ENCODE measurements around the gene ABHD6. TPM values are rescaled to one million over a fixed set of nuclear protein-coding genes. Genes with fewer than 3 reads are reported as not detected.
A peak's percentile ranks its signal among the peaks of the same experiment; 100 is the strongest.

ABHD6 gene
- total RNA-seq, 1 experiment from 2014 or later = 7.0 TPM

DNA sequence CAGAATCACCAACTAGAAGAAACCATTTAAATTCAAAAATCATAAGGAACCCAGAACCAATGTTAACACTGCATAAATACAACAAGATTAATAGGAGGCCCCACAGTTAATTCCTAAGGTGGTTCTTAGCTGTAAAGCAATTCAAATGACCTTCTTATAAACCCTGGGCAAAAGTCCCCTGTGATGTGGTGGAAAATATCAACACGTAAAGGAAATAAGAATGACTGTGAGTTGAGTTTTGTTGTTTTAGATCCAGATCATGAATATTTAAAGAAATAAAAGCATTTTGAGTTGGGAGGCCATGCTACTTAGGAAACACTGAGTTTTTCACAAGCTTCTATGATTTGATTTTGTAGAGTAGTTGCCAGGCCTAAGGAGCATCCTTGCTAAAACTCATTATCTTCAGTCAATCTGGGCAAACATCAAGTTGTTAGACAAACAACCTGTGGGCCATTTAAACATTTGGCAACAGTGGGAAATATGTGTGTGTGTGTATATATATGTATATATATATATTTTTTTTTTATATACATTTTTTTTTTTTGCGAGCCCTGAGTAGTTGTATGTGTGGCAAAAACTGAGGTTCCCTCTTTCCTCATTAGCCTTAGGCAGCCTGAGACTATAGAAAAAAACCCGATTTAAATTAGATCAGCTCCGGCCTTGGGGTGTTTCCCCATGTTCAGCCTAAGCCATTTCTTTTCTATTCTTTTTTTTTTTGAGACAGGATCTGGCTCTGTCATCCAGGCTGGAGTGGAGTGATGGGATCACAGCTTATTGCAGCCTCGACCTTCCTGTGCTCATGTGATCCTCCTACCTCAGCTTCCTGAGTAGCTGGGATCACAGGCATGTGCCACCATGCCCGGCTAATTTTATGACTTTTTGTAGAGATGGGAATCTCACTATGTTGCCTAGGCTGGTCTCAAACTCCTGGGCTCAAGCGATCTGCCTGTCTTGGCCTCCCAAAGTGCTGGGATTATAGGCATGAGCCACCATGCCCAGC lies 87.1 kb downstream of the ABHD6 start:
- Histone ChIP-seq H3K27me3 (ENCODE audit: control insufficient read depth, insufficient read depth, low read length) (no peaks in the 10 kb centered on the region), H3K4me3 (ENCODE audit: insufficient read depth, low read depth, low read length) (no peak overlapping the region), H3K36me3 (replicated peaks; ENCODE audit: control insufficient read depth, insufficient read depth, low read length) (no peaks in the 10 kb centered on the region)
- DNase-seq = no peak

DNA sequence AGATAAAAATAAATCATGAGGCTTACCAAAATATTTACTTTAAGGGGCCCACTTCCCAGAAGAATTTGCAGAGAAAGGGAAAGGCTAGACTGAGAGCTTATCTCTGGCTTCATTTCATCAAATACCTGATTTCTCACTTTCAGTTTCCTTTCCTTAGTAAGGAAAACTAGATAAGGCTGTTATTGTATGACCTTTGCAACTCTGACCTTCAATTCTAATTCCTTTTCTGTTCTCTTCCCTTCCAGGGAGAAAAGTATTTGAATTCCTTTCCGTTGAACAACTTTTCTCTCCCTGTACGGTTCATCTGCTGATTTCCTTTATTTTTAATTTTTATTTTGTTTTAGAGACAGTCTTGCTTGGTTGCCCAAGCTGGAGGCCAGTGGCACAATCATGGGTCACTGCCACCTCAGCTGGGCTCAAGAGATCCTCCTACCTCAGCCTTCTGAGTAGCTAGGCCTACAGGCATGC lies 88.0 kb downstream of the ABHD6 start:
- DNase-seq = no peak
- Histone ChIP-seq H3K4me3 (ENCODE audit: insufficient read depth, low read depth, low read length) (no peak overlapping the region), H3K36me3 (replicated peaks; ENCODE audit: control insufficient read depth, insufficient read depth, low read length) (no peaks in the 10 kb centered on the region), H3K27me3 (ENCODE audit: control insufficient read depth, insufficient read depth, low read length) (no peaks in the 10 kb centered on the region)

DNA sequence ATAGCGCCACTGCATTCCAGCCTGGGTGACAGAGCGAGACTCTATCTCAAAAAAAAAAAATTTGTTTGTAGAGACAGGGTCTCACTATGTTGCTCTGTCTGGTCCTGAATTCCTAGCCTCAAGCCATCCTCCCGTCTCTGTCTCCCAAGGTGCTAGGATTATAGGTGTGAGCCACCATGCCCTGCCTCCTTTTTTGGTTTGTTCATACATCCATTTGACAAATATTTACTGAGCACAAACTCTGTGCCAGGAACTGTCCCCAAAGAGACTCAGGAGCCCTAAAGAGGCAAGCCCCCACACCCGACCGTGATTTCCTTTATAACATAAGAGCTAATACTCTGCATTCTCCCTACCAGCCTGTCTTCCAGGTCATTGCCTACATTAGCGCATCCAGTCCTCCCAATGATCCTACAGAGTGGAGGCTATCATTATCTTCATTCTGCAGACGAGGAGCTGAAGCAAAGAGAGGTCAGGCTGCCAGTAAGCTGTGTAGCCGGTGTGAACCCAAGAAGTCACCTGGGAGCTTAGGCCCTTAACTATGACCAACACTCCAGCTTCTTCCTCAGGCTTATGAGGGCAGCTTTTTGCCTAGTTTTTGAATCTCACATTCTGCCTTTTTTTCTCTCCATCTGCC lies 88.8 kb downstream of the ABHD6 start:
- Histone ChIP-seq H3K27me3 (ENCODE audit: control insufficient read depth, insufficient read depth, low read length) (no peaks in the 10 kb centered on the region), H3K4me3 (ENCODE audit: insufficient read depth, low read depth, low read length) (no peak overlapping the region), H3K36me3 (replicated peaks; ENCODE audit: control insufficient read depth, insufficient read depth, low read length) (no peaks in the 10 kb centered on the region)
- no peak for DNase-seq

DNA sequence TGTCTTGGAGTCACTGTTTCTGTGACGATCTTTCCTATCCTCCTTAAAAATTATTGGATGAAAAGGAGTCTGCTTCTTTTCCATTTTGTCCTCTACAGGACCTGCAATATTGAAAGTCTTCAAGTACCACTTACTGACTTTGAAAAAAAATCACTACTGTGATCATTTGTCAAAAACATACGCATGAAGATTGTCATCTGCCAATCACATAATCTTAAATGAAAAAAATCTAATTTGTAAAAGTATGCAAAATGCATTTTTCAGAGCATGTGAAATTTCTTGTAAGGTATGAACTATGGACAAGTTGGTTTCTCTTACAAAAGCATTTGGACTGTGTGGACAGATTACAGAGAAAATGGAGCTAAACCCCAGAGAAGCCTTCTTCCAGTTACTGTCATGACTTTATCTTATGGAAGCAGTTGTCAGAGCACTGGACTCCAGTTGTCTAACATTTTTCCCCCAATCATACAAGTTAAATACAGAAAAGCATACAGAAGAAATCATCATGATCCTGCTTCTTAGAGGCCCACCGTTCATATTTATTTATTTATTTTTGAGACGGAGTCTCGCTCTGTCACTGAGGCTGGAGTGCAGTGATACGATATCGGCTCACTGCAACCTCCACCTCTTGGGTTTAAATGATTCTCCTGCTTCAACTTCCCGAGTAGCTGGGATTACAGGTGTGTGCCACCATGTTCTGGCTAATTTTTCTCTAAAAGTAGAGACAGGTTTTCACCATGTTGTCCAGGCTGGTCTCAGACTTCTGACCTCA lies 91.7 kb downstream of the ABHD6 start:
- no peak for DNase-seq
- H3K27me3 ChIP-seq (ENCODE audit: control insufficient read depth, insufficient read depth, low read length) = peaks cover 11% of the 10 kb centered on the region; the same call in 1 of the 2 replicates
- H3K36me3 ChIP-seq (replicated peaks; ENCODE audit: control insufficient read depth, insufficient read depth, low read length) = no peaks in the 10 kb centered on the region
- H3K4me3 ChIP-seq (ENCODE audit: insufficient read depth, low read depth, low read length) = no peak overlapping the region

DNA sequence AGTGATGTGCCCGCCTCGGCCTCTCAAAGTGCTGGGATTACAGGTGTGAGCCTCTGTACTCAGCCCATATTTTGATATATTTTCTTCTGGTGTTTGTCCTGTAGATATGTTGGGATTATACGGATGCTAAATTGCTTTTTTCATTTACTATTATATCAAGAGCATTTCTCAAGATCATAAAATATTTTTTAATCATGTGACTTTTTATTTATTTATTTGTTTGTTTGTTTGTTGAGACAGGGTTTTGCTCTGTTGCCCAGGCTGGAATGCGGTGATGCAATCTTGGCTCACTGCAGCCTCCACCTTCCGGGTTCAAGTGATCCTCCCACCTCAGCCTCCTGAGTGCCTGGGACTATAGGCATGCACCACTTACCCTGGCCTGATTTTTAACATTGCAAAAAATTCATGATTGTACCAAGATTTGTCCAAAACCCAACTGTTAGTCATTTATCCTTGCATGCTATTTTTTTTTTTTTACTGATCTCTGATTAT lies 92.4 kb downstream of the ABHD6 start:
- Histone ChIP-seq H3K27me3 (ENCODE audit: control insufficient read depth, insufficient read depth, low read length) (peaks cover 11% of the 10 kb centered on the region; the same call in 1 of the 2 replicates), H3K36me3 (replicated peaks; ENCODE audit: control insufficient read depth, insufficient read depth, low read length) (no peaks in the 10 kb centered on the region), H3K4me3 (ENCODE audit: insufficient read depth, low read depth, low read length) (no peak overlapping the region)
- no peak for DNase-seq

DNA sequence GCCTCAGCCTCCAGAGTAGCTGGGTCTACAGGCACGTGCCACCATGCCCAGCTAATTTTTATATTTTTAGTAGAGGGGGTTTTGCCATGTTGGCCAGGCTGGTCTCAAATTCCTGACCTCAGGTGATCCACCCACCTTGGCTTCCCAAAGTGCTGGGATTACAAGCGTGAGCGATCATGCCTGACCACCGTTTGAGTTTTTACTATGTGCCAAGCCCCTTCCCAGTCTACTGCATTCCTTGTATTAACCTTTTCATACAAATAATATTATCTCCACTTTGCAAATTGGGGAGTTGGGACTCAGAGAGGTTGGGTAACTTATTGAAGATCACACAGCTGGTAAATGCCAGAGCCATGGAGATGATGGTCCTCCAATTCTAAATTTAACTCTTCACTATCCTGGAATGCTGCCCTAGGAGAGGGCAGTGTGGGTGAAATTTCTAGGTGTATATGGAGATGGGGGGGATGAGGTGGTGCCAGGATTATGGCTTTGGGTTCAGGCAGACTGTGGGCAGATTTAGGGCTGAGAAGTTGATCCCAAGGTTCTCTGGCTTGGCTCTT lies 94.1 kb downstream of the ABHD6 start:
- Histone ChIP-seq H3K36me3 (replicated peaks; ENCODE audit: control insufficient read depth, insufficient read depth, low read length) (no peaks in the 10 kb centered on the region), H3K27me3 (ENCODE audit: control insufficient read depth, insufficient read depth, low read length) (peaks cover 11% of the 10 kb centered on the region; the same call in 1 of the 2 replicates), H3K4me3 (ENCODE audit: insufficient read depth, low read depth, low read length) (no peak overlapping the region)
- no peak for DNase-seq

DNA sequence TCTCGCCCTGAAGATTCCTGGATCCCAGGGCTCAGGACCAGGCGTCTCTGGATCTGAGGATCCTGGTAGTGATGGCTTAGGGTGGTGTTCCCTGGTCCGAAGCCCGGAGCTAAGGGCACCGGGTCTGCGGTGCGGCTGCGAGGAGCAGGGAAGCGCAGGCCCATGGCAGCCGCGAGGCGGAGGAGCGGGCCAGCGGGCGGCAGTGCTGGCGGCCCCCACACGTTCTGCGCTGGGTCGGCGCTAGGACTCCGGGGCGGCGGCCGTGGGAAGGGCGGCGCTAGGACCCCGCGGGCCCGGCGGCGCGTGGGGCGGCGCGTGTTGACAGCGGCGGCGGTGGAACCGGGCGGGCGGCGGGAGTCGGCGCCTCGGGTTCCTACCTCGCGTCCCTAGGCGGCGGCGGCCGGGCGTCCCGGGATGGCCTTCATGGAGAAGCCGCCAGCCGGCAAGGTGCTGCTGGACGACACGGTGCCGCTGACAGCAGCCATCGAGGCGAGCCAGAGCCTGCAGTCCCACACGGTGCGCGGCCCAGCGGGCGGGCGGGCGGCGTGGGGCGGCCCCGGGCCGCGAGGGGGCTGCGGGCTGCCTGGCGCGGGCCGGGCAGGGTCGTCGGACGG lies 95.1 kb downstream of the ABHD6 start, which contains the start of gene PXK:
Gene PXK, plus strand, starts transcription at position 318 of the 614 bp plus-strand sequence. Its CDS starts 97 bp downstream, at position 415.
- H3K36me3 ChIP-seq (replicated peaks; ENCODE audit: control insufficient read depth, insufficient read depth, low read length) = no peaks in the 10 kb centered on the region
- H3K4me3 ChIP-seq (ENCODE audit: insufficient read depth, low read depth, low read length) = peak within 1 kb of the TSS; percentile 58
- H3K27me3 ChIP-seq (ENCODE audit: control insufficient read depth, insufficient read depth, low read length) = peaks cover 11% of the 10 kb centered on the region; the same call in 1 of the 2 replicates
- DNase-seq = peak; percentile 88

DNA sequence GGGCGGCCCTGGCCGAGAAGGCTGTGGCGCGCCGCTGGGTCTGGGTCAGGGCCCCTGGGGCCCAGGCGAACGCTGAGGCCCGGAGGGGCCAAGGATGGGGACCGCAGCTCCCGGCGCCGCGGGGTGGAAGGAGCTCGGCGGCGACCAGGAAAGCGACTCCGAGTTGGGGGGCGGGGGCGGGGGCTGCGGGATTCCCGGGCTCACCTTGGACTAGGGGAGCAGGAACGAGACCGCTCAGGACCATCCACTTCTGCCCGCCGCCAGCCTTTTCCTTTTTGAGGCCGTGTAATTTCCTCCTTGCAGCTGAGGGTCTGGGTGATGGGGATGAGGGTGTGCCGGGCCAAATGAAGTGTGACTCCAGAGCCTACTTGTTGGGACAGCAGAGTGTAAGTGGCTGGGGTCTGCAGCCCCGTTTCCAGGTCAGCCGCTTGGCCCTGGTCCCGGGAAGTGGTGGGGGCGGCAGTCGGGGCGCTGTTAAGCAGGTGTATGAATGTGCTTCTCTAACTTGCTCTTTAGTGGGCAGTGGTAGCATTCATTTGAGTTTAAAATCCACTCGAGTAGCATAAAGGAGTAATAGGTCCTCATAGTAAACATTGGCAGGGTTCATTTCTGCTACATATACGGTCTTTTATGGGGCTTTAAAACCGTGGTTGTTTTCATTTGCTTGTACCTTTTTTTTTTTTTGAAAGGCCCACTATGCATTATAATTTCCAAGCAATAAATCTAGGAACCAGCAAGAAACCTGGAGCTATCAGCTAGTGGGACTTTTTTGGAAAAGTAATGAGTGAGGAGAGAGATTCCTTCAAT lies 95.8 kb downstream of the ABHD6 start:
- Histone ChIP-seq H3K36me3 (replicated peaks; ENCODE audit: control insufficient read depth, insufficient read depth, low read length) (no peaks in the 10 kb centered on the region), H3K27me3 (ENCODE audit: control insufficient read depth, insufficient read depth, low read length) (peaks cover 11% of the 10 kb centered on the region; the same call in 1 of the 2 replicates), H3K4me3 (ENCODE audit: insufficient read depth, low read depth, low read length) (peak overlapping the region; percentile 58)
- DNase-seq = peak; percentile 83

DNA sequence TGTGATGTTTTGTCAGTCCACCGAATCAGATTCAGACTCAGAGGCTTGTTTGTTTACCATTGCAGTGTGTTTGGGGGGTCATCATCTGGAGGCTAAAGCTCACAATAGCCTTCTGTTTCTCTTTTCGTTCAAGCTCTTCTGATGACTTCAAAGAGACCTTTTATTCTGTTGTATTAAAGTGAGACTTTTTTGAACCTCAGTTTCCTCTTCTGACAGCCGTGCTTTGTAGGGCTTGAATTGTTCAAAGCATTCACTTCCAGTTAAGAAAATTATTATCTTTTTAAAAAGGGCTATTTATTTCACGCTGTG lies 96.4 kb downstream of the ABHD6 start:
- Histone ChIP-seq H3K4me3 (ENCODE audit: insufficient read depth, low read depth, low read length) (no peak overlapping the region), H3K36me3 (replicated peaks; ENCODE audit: control insufficient read depth, insufficient read depth, low read length) (no peaks in the 10 kb centered on the region), H3K27me3 (ENCODE audit: control insufficient read depth, insufficient read depth, low read length) (peaks cover 11% of the 10 kb centered on the region; the same call in 1 of the 2 replicates)
- DNase-seq = peak; percentile 33

DNA sequence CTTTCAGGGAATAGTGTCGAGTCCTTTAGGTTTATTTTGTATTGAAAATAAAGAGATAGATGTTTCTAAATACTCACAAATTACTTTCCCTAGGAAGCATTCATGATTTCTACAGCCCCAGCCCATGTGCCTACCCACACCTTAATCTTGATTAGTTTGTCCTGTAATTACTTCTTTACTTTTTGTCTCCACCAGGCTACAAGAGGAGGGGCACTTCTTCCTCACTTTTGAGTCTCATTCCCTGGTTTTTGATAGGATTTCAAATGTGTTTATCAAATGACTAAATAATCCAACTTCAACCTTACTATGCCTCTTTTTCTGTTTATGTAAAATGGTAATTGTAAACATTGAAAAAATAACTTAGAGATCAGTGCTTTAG lies 96.9 kb downstream of the ABHD6 start:
- no peak for DNase-seq
- no peak overlapping the region for H3K4me3 ChIP-seq (ENCODE audit: insufficient read depth, low read depth, low read length)
- H3K36me3 ChIP-seq (replicated peaks; ENCODE audit: control insufficient read depth, insufficient read depth, low read length) = no peaks in the 10 kb centered on the region
- peaks cover 11% of the 10 kb centered on the region; the same call in 1 of the 2 replicates for H3K27me3 ChIP-seq (ENCODE audit: control insufficient read depth, insufficient read depth, low read length)

DNA sequence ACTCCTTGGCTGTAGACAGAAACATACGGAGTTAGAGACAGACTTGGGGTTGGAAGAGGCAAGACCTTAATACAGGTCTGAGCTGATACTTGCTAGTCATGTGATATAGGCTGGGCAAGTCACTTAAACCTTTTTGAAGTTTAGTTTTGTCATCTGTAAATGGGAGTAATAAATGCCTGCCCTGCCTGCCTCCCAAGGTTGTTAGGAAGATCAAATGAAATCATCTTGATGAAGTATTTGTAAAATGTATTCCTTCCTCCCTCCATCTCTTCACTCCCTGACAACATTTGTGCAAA lies 98.0 kb downstream of the ABHD6 start:
- Histone ChIP-seq H3K27me3 (ENCODE audit: control insufficient read depth, insufficient read depth, low read length) (peaks cover 11% of the 10 kb centered on the region; the same call in 1 of the 2 replicates), H3K4me3 (ENCODE audit: insufficient read depth, low read depth, low read length) (no peak overlapping the region), H3K36me3 (replicated peaks; ENCODE audit: control insufficient read depth, insufficient read depth, low read length) (no peaks in the 10 kb centered on the region)
- no peak for DNase-seq

DNA sequence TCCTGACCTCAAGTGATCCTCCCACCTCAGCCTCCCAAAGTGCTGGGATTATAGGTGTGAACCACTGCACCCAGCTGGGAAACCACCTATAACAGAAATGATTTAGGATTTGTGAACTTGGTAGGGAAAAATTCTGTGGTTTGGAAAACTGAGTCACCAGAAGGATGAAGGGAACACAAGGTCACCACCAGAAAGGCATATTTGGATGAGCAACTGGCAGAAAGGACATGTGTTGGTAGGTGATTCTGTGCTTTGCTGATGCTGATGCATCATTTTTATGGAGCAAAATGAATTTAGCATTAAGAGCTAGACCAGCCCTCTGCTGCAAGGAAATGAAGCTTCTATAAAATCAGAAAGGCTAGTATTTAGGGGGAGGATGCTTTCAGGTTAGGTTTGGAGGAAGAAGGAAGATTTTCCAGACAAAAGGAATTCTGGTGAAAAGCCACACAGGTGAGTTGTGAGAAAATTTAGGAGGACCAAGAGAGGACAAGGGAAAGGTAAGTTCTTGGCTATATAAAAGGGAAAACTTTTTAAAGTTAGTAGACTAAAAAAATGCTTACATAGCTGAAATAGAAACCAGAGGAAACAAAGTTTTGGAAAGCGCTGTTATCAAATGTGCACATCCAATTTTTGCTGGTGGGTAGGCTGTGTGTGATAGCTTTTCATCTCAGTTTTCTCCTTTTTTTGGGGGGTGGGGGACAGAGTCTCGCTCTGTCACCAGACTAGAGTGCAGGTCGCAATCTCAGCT lies 98.7 kb downstream of the ABHD6 start:
- H3K36me3 ChIP-seq (replicated peaks; ENCODE audit: control insufficient read depth, insufficient read depth, low read length) = no peaks in the 10 kb centered on the region
- peaks cover 11% of the 10 kb centered on the region; the same call in 1 of the 2 replicates for H3K27me3 ChIP-seq (ENCODE audit: control insufficient read depth, insufficient read depth, low read length)
- DNase-seq = no peak
- no peak overlapping the region for H3K4me3 ChIP-seq (ENCODE audit: insufficient read depth, low read depth, low read length)
